Endothelial cell of umbilical vein (primary cell): ENCODE results near the gene YARS2. TPM values are rescaled to one million over a fixed set of nuclear protein-coding genes. Genes with fewer than 3 reads are reported as not detected.

Source experiments
- BruUV-seq: library from RNA; stranded (reverse); fragments of 400-500 nt; replicated peaks from 2 replicates; lab custom pipeline; 2021; lab: Mats Ljungman, UMichigan
- CTCF ChIA-PET: fragments of 300-600, 350-600 bp; sonication (Branson Sonifier 250); formaldehyde crosslinking; loops from one replicate; lab custom pipeline; 2021; ENCODE audit warnings: antibody characterized with exemption, inconsistent platforms; lab: Charles Lee
- POLR2A ChIA-PET: fragments of 300-600, 350-600 bp; sonication (Branson Sonifier 250); formaldehyde crosslinking; loops from one replicate; lab custom pipeline; 2021; ENCODE audit warnings: antibody characterized with exemption, inconsistent platforms; lab: Charles Lee
- DNase-seq: peaks from one replicate; pipeline ENCODE4 v3.0.0-alpha.2; 2011; ENCODE audit warnings: low read depth, low spot score
- FAIRE-seq: peaks from 2 replicates; lab custom pipeline; 2011; peaks lifted over from hg19 to GRCh38; lab: Jason Lieb, UNC
- H2AFZ ChIP-seq: 2 replicates; pipeline ENCODE4 v1.6.0; 2012; ENCODE audit warnings: low read depth, low read length, control low read depth, inconsistent platforms
- H3K27ac ChIP-seq: 2 replicates; pipeline ENCODE4 v1.5.1; 2011; ENCODE audit warnings: low read depth, mild to moderate bottlenecking, control low read depth, low read length, moderate library complexity; ENCODE audit not compliant: insufficient read depth
- H3K27me3 ChIP-seq, 2 experiments: 2 replicates each; pipeline versions ENCODE4 v1.6.0 to v1.6.1; 2011; ENCODE audit warnings: low read length in 2 of 2, mixed read lengths in 1 of 2; ENCODE audit not compliant: control insufficient read depth in 2 of 2, insufficient read depth in 2 of 2
- H3K36me3 ChIP-seq, 2 experiments: 2 replicates in 1 of 2; 3 replicates in 1 of 2; pipeline ENCODE4 v1.5.1; 2011; ENCODE audit warnings: low read length in 2 of 2, mild to moderate bottlenecking in 1 of 2, moderate library complexity in 1 of 2; ENCODE audit not compliant: control insufficient read depth in 2 of 2, insufficient read depth in 2 of 2; ENCODE audit errors: extremely low read depth in 1 of 2
- H3K4me1 ChIP-seq: 3 replicates; pipeline ENCODE4 v1.5.1; 2011; ENCODE audit warnings: mild to moderate bottlenecking, low read length; ENCODE audit not compliant: control insufficient read depth, insufficient read depth; ENCODE audit errors: extremely low read depth
- H3K4me2 ChIP-seq: 2 replicates; pipeline ENCODE4 v1.6.1; 2011; ENCODE audit warnings: low read length, control low read depth, mixed read lengths; ENCODE audit not compliant: insufficient read depth
- H3K4me3 ChIP-seq, 3 experiments: fragments of 200-600 bp in 1 of 3; sonication (generic), shearing (Covaris generic) in 1 of 3; replicated peaks in 1 of 3; 2 replicates each; pipeline ENCODE4 v1.5.1; 2011 to 2016; ENCODE audit warnings: control low read depth in 3 of 3, low read length in 3 of 3, mild to moderate bottlenecking in 2 of 3, inconsistent platforms in 1 of 3, low read depth in 1 of 3, moderate library complexity in 1 of 3; ENCODE audit not compliant: insufficient read depth in 1 of 3
- H3K79me2 ChIP-seq: 2 replicates; pipeline ENCODE4 v1.6.0; 2012; ENCODE audit warnings: low read length, inconsistent platforms; ENCODE audit not compliant: control insufficient read depth, insufficient read depth
- H3K9ac ChIP-seq: replicated peaks from 2 replicates; pipeline ENCODE3; 2011; ENCODE audit warnings: low read length, control low read depth; ENCODE audit not compliant: insufficient read depth; ENCODE audit errors: extremely low read depth
- H3K9me1 ChIP-seq: replicated peaks from 3 replicates; pipeline ENCODE4 v1.6.0; 2011; ENCODE audit warnings: mild to moderate bottlenecking, low read length; ENCODE audit not compliant: control insufficient read depth, insufficient read depth; ENCODE audit errors: extremely low read depth
- H3K9me3 ChIP-seq: replicated peaks from 2 replicates; pipeline ENCODE4 v1.5.1; 2012; ENCODE audit warnings: low read length, inconsistent platforms; ENCODE audit not compliant: control insufficient read depth, insufficient read depth
- H4K20me1 ChIP-seq: replicated peaks from 2 replicates; pipeline ENCODE3; 2011; ENCODE audit warnings: mild to moderate bottlenecking, low read length; ENCODE audit not compliant: control insufficient read depth, insufficient read depth; ENCODE audit errors: extremely low read depth
- EZH2 ChIP-seq: IDR thresholded peaks from 2 replicates; pipeline ENCODE4 v1.6.1; 2012; ENCODE audit warnings: borderline replicate concordance, low read depth, mild to moderate bottlenecking, moderate library complexity, low read length, inconsistent platforms; ENCODE audit not compliant: severe bottlenecking
- FOS ChIP-seq: IDR thresholded peaks from 2 replicates; pipeline ENCODE4 v1.6.1; 2011; ENCODE audit warnings: mild to moderate bottlenecking, low read length, moderate library complexity, borderline replicate concordance; ENCODE audit not compliant: insufficient read depth
- GATA2 ChIP-seq: IDR thresholded peaks from 2 replicates; pipeline ENCODE4 v1.7.0; 2011; ENCODE audit warnings: low read depth, mild to moderate bottlenecking, moderate library complexity, mixed read lengths, low read length; ENCODE audit not compliant: insufficient read length, insufficient read depth
- JUN ChIP-seq: IDR thresholded peaks from 2 replicates; pipeline ENCODE4 v1.6.1; 2011; ENCODE audit warnings: borderline replicate concordance, low read depth; ENCODE audit not compliant: insufficient read length, insufficient read depth
- MYC ChIP-seq: IDR thresholded peaks from one replicate; pipeline ENCODE4 v1.6.1; 2011; ENCODE audit warnings: mild to moderate bottlenecking, low read depth, low read length
- POLR2A ChIP-seq: IDR thresholded peaks from 2 replicates; pipeline ENCODE4 v1.6.1; 2012; ENCODE audit warnings: low read depth, mild to moderate bottlenecking, control low read depth, low read length
- POLR2AphosphoS5 ChIP-seq: IDR thresholded peaks from 2 replicates; pipeline ENCODE4 v1.6.1; 2012; ENCODE audit warnings: low read depth, mild to moderate bottlenecking, control low read depth, low read length, moderate library complexity; ENCODE audit not compliant: insufficient read depth
- dilution Hi-C: fragments of 300-500 bp; cut with MboI; formaldehyde crosslinking; loops from one replicate; pipeline ENCODE4 v1.15.0; 2019; ENCODE audit warnings: low sequenced_read_pairs; ENCODE audit not compliant: extremely low pct_ligation_motif_present
- intact Hi-C: fragments of 100-400 bp; cut with micrococcal nuclease; formaldehyde crosslinking; loops from one replicate; pipeline ENCODE4 v1.10.0; 2022
- polyA plus RNA-seq, 4 experiments: library from polyadenylated mRNA; depleted of rRNA in 3 of 4; stranded (reverse) in 3 of 4; unstranded in 1 of 4; fragments of >200 nt; gene quantifications; 2 replicates each; pipeline versions ENCODE4 v1.2.1 to v1.2.3, GENCODE V29; 2011 to 2012; ENCODE audit warnings: missing spikeins in 1 of 4
- small RNA-seq: library from RNA; depleted of rRNA; stranded (forward); fragments of <200 nt; gene quantifications from one replicate; pipeline ENCODE3, GENCODE V24; 2012; ENCODE audit warnings: low replicate concordance, low read depth; ENCODE audit not compliant: insufficient read depth, insufficient read length
- total RNA-seq: library from RNA; stranded (reverse); gene quantifications from 2 replicates; pipeline ENCODE4 v1.2.3, GENCODE V29; 2021
- TF ChIP-seq, protein P1 (sequence below): IDR thresholded peaks from 2 replicates; pipeline ENCODE4 v1.6.1; 2011; ENCODE audit not compliant: insufficient read depth, insufficient read length
- TF ChIP-seq, protein P2 (sequence below), 2 donors: IDR thresholded peaks; 1 replicate in 1 of 2; 2 replicates in 1 of 2; pipeline ENCODE4 v1.5.1; 2011; ENCODE audit warnings: low read length in 2 of 2, mild to moderate bottlenecking in 2 of 2, moderate library complexity in 2 of 2, control low read depth in 1 of 2, inconsistent platforms in 1 of 2, low read depth in 1 of 2; ENCODE audit not compliant: insufficient read depth in 1 of 2; ENCODE audit errors: extremely low read depth in 1 of 2

YARS2 gene
- total and polyA plus RNA-seq, 2 donors (not counting 3 experiments of a cell fraction or from before 2014, with no cell fraction given): 24.6 to 26.8 TPM

DNA sequence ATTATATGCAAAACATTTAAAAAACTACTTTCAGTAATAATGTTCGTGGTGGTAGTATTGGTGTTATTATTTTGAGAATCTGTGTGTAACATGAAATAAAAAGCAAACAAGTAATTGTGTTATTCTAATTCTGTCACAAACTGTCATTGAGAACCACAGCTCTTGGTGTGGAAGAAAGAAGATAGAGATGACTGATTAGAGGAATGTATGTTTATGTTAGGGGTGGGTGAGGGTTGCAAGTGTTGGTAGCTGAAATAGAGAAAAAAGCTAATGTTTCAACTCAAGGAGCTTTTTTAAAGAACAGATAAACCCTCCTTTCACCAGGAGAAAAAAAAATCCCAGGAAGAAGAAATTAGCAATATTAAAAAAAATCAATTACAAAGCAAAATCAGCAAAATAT lies 58.3 kb downstream of the YARS2 start:
- peaks cover 0 to 2% of the 10 kb centered on the region in 2 experiments for H3K36me3 ChIP-seq
- no peaks in the 10 kb centered on the region for H4K20me1 ChIP-seq
- H2AFZ ChIP-seq: no peak overlapping the region
- ChIA-PET POLR2A (no interaction called here), CTCF (no interaction called here)
- intact Hi-C loops: no loop called here
- H3K9ac ChIP-seq: no peak overlapping the region
- H3K27ac ChIP-seq: no peak overlapping the region
- H3K4me2 ChIP-seq: no peak overlapping the region
- FAIRE-seq: no peak
- H3K9me3 ChIP-seq: no peaks in the 10 kb centered on the region
- no peaks in the 10 kb centered on the region for H3K4me1 ChIP-seq
- H3K4me3 ChIP-seq: no peak overlapping the region
- peaks cover 73% of the 10 kb centered on the region for H3K79me2 ChIP-seq
- dilution Hi-C loops: no loop called here
- no peaks in the 10 kb centered on the region for H3K9me1 ChIP-seq
- TF ChIP-seq POLR2A (no peak), EZH2 (no peak), GATA2 (no peak), POLR2AphosphoS5 (no peak), MYC (no peak), JUN (no peak), FOS (no peak)
- TF ChIP-seq, protein P1, sequence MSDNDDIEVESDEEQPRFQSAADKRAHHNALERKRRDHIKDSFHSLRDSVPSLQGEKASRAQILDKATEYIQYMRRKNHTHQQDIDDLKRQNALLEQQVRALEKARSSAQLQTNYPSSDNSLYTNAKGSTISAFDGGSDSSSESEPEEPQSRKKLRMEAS: no peak
- TF ChIP-seq, protein P2, sequence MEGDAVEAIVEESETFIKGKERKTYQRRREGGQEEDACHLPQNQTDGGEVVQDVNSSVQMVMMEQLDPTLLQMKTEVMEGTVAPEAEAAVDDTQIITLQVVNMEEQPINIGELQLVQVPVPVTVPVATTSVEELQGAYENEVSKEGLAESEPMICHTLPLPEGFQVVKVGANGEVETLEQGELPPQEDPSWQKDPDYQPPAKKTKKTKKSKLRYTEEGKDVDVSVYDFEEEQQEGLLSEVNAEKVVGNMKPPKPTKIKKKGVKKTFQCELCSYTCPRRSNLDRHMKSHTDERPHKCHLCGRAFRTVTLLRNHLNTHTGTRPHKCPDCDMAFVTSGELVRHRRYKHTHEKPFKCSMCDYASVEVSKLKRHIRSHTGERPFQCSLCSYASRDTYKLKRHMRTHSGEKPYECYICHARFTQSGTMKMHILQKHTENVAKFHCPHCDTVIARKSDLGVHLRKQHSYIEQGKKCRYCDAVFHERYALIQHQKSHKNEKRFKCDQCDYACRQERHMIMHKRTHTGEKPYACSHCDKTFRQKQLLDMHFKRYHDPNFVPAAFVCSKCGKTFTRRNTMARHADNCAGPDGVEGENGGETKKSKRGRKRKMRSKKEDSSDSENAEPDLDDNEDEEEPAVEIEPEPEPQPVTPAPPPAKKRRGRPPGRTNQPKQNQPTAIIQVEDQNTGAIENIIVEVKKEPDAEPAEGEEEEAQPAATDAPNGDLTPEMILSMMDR (IDR thresholded peaks at IDR 0.05; ENCODE audit: extremely low read depth in 1 of 2, insufficient read depth in 1 of 2, low read depth in 1 of 2, low read length in 2 of 2): no peak
- DNase-seq: no peak
- BruUV-seq: no TSS peak
- H3K27me3 ChIP-seq: no peaks in the 10 kb centered on the region

Small RNA genes within 50 kb of the gene (small RNA-seq; reads per million reads assigned to genes)
- gene RF00019: not detected

Other genes starting within 250 kb of the YARS2 start
- gene DNM1L, start 76.6 kb downstream of the YARS2 start, total RNA-seq: 90.1 and 103 TPM in 2 replicates
- gene DNM1L, start 76.6 kb downstream of the YARS2 start, polyA plus RNA-seq: 18.3 and 24.6 TPM in 2 replicates
- gene PKP2, start 140.9 kb upstream of the YARS2 start, total RNA-seq: 6.5 and 9.1 TPM in 2 replicates
- 1.4 and 1.5 TPM in 2 replicates for gene PKP2, start 140.9 kb upstream of the YARS2 start, polyA plus RNA-seq